Activated B cell treated with CpG ODN at 0.5 μM for 24 hours (primary cell): ENCODE results near the gene MRLN. TPM values are rescaled to one million over a fixed set of nuclear protein-coding genes. Genes with fewer than 3 reads are reported as not detected.

Experiments
- ATAC-seq: fragments of 200-7000 bp; cut with Tn5 transposase; one replicate; pipeline ENCODE4 v1.10.0; 2021; ENCODE audit warnings: low read depth, mild to moderate bottlenecking, moderate library complexity
- CTCF ChIA-PET: fragments of 350-600 bp; sonication (Branson Sonifier 250); formaldehyde crosslinking; loops from one replicate; lab custom pipeline; 2021; ENCODE audit warnings: antibody characterized with exemption; lab: Charles Lee
- POLR2A ChIA-PET: fragments of 350-600 bp; sonication (Branson Sonifier 250); formaldehyde crosslinking; loops from one replicate; lab custom pipeline; 2021; ENCODE audit warnings: antibody characterized with exemption; lab: Charles Lee
- DNase-seq: peaks from one replicate; pipeline ENCODE4 v3.0.0; 2022
- H3K27ac Mint-ChIP-seq: one replicate; pipeline ENCODE4 v1.8.0; 2020; ENCODE audit warnings: mixed read lengths
- H3K27me3 Mint-ChIP-seq: one replicate; pipeline ENCODE4 v1.8.0; 2021; ENCODE audit warnings: mixed read lengths
- H3K36me3 Mint-ChIP-seq: one replicate; pipeline ENCODE4 v1.8.0; 2021; ENCODE audit warnings: low read depth, mixed read lengths
- H3K4me1 Mint-ChIP-seq: one replicate; pipeline ENCODE4 v1.8.0; 2021; ENCODE audit warnings: mixed read lengths
- H3K4me3 Mint-ChIP-seq: one replicate; pipeline ENCODE4 v1.8.0; 2020; ENCODE audit warnings: mild to moderate bottlenecking, mixed read lengths
- H3K9me3 Mint-ChIP-seq: one replicate; pipeline ENCODE4 v1.8.0; 2020; ENCODE audit warnings: mixed read lengths
- intact Hi-C: fragments of 100-400 bp; cut with micrococcal nuclease; formaldehyde crosslinking; loops from one replicate; pipeline ENCODE4 v1.15.1; 2024
- total RNA-seq: library from RNA; stranded (reverse); gene quantifications from 2 replicates; pipeline ENCODE4 v1.2.3, GENCODE V29; 2022
- TF ChIP-seq, protein P1 (sequence below): fragments of 200-600 bp; IDR thresholded peaks from one replicate; pipeline ENCODE4 v1.8.0; 2022; ENCODE audit warnings: antibody characterized with exemption, mild to moderate bottlenecking

MRLN gene
- total RNA-seq, 1 donor from 2014 or later = not detected

DNA sequence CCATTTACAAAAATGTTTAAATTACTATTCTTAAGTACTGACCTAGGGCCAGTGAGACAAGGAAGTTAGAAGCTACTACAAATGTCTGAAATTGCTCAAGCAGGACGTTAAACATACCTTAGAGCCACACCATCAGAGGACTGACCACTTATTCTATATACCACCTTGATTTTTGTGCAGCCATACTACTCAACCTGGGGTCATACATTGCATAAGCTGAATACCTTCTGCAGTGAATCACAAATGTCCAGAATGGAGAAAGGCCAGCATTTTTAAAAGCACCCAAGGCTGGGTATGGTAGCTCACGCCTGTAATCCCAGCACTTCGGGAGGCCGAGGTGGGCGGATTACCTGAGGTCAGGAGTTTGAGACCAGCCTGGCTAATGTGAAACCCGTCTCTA is 21.2 kb upstream of the MRLN start:
- H3K4me1 Mint-ChIP-seq = no peaks in the 10 kb centered on the region
- TF ChIP-seq, protein P1, sequence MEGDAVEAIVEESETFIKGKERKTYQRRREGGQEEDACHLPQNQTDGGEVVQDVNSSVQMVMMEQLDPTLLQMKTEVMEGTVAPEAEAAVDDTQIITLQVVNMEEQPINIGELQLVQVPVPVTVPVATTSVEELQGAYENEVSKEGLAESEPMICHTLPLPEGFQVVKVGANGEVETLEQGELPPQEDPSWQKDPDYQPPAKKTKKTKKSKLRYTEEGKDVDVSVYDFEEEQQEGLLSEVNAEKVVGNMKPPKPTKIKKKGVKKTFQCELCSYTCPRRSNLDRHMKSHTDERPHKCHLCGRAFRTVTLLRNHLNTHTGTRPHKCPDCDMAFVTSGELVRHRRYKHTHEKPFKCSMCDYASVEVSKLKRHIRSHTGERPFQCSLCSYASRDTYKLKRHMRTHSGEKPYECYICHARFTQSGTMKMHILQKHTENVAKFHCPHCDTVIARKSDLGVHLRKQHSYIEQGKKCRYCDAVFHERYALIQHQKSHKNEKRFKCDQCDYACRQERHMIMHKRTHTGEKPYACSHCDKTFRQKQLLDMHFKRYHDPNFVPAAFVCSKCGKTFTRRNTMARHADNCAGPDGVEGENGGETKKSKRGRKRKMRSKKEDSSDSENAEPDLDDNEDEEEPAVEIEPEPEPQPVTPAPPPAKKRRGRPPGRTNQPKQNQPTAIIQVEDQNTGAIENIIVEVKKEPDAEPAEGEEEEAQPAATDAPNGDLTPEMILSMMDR = no peak
- intact Hi-C loops = no loop called here
- peaks cover 13% of the 10 kb centered on the region for H3K9me3 Mint-ChIP-seq
- ChIA-PET CTCF (no interaction called here), POLR2A (no interaction called here)
- ATAC-seq (no peak), DNase-seq (no peak)
- H3K27ac Mint-ChIP-seq = no peak overlapping the region
- peaks cover 2% of the 10 kb centered on the region for H3K27me3 Mint-ChIP-seq
- no peaks in the 10 kb centered on the region for H3K36me3 Mint-ChIP-seq
- no peak overlapping the region for H3K4me3 Mint-ChIP-seq

GRCh38 chr10:59773088-59773487 is 19.8 kb upstream of the MRLN start:
- DNase-seq (no peak), ATAC-seq (no peak)
- intact Hi-C loops = no loop called here
- POLR2A ChIA-PET = no interaction called here
- H3K27ac Mint-ChIP-seq = no peak overlapping the region
- H3K4me3 Mint-ChIP-seq = no peak overlapping the region
- TF ChIP-seq, protein P1 = no peak
- CTCF ChIA-PET = no interaction called here
- H3K36me3 Mint-ChIP-seq = no peaks in the 10 kb centered on the region
- peaks cover 2% of the 10 kb centered on the region for H3K27me3 Mint-ChIP-seq
- H3K9me3 Mint-ChIP-seq = peaks cover 13% of the 10 kb centered on the region
- H3K4me1 Mint-ChIP-seq = no peaks in the 10 kb centered on the region

GRCh38 chr10:59771162-59771807 is 18.0 kb upstream of the MRLN start:
- Mint-ChIP-seq H3K9me3 (peaks cover 2% of the 10 kb centered on the region), H3K27me3 (peaks cover 2% of the 10 kb centered on the region), H3K36me3 (no peaks in the 10 kb centered on the region), H3K27ac (no peak overlapping the region), H3K4me3 (no peak overlapping the region), H3K4me1 (no peaks in the 10 kb centered on the region)
- intact Hi-C loops = no loop called here
- ATAC-seq (no peak), DNase-seq (no peak)
- POLR2A ChIA-PET = no interaction called here
- CTCF ChIA-PET = no interaction called here
- TF ChIP-seq, protein P1 = no peak

DNA sequence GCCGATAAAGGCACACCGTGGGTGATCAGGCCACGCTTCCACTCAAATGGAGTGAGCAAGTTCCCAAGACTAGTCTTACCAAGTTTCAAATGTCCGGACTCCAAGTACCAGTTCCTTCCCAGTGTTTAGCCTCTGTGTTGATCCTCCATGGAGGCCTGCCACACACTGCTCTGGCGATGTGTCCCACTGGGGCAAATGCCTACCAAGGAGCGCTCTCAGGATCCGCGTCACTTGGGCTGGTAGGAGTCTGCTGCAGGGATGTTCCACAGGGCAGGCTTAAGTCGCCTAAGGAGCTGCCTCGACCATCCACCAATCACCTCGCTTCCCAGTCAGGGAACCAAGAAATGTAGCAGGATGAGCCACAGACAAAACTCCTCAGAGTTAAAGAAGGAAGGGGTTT is 17.4 kb upstream of the MRLN start:
- TF ChIP-seq, protein P1 = no peak
- no peaks in the 10 kb centered on the region for H3K4me1 Mint-ChIP-seq

DNA sequence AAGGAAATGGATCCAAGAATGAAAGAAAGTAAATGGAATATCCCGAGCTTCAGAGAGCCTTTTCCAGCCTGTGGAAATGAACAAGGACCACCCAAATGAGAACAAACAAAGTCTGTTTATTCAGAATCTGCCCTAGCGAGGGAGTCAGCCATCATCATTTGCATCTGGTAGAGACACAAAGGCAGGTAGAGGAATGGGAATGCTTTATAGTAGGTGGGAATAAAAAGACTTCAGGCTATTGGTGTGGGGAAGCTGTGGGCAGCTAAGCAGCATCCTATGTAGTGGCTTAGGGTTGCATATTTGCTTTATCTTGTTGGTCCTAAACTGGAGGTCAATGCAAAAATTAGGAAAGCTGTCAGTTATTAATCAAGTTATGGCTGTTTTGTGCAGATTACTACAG is 9.2 kb upstream of the MRLN start:
- TF ChIP-seq, protein P1 = no peak
- POLR2A ChIA-PET = no interaction called here

More for the DNA sequence above, 17.4 kb upstream of the MRLN start:
- ChIA-PET CTCF (no interaction called here), POLR2A (no interaction called here)
- Mint-ChIP-seq H3K36me3 (no peaks in the 10 kb centered on the region), H3K4me3 (no peak overlapping the region), H3K27ac (no peak overlapping the region), H3K9me3 (peaks cover 2% of the 10 kb centered on the region), H3K27me3 (peaks cover 2% of the 10 kb centered on the region)
- intact Hi-C loops = no loop called here
- ATAC-seq (no peak), DNase-seq (no peak)

More for the DNA sequence above, 9.2 kb upstream of the MRLN start:
- H3K9me3 Mint-ChIP-seq = peaks cover 4% of the 10 kb centered on the region
- no peak overlapping the region for H3K27ac Mint-ChIP-seq
- intact Hi-C loops = no loop called here
- no peaks in the 10 kb centered on the region for H3K36me3 Mint-ChIP-seq
- no peaks in the 10 kb centered on the region for H3K4me1 Mint-ChIP-seq
- H3K27me3 Mint-ChIP-seq = peaks cover 13% of the 10 kb centered on the region
- CTCF ChIA-PET = no interaction called here
- H3K4me3 Mint-ChIP-seq = no peak overlapping the region
- ATAC-seq (no peak), DNase-seq (no peak)
